Hepatocyte (in vitro differentiated cells): Measurements from ENCODE around the gene ASIC2. TPM values are rescaled to one million over a fixed set of nuclear protein-coding genes. Genes with fewer than 3 reads are reported as not detected.

Source experiments
- DNase-seq: peaks from one replicate; pipeline ENCODE4 v3.0.0-alpha.2; 2016; ENCODE audit warnings: low spot score
- H2AFZ ChIP-seq: fragments of 200-600 bp; sonication (generic); 2 replicates; pipeline ENCODE4 v1.6.0; 2016; ENCODE audit warnings: antibody characterized with exemption, mild to moderate bottlenecking
- H3K27ac ChIP-seq: fragments of 200-600 bp; sonication (generic); 2 replicates; pipeline ENCODE4 v1.5.1; 2016; ENCODE audit warnings: mild to moderate bottlenecking
- H3K27me3 ChIP-seq: fragments of 200-600 bp; sonication (generic); 2 replicates; pipeline ENCODE4 v1.6.1; 2016
- H3K36me3 ChIP-seq: fragments of 200-600 bp; sonication (generic); replicated peaks from 2 replicates; pipeline ENCODE4 v1.5.1; 2016; ENCODE audit warnings: low read depth; ENCODE audit not compliant: insufficient read depth
- H3K4me1 ChIP-seq: fragments of 200-600 bp; sonication (generic); 2 replicates; pipeline ENCODE4 v1.5.1; 2016; ENCODE audit warnings: mild to moderate bottlenecking, moderate library complexity; ENCODE audit not compliant: insufficient read depth
- H3K4me2 ChIP-seq: fragments of 200-600 bp; sonication (generic); 2 replicates; pipeline ENCODE4 v1.6.0; 2016
- H3K4me3 ChIP-seq: fragments of 200-600 bp; sonication (generic); 2 replicates; pipeline ENCODE4 v1.5.1; 2016; ENCODE audit warnings: mild to moderate bottlenecking
- H3K79me2 ChIP-seq: fragments of 200-600 bp; sonication (generic); 2 replicates; pipeline ENCODE4 v1.6.0; 2017; ENCODE audit warnings: mild to moderate bottlenecking
- H3K9me2 ChIP-seq: fragments of 200-600 bp; sonication (generic); replicated peaks from 2 replicates; pipeline ENCODE4 v1.6.0; 2017; ENCODE audit warnings: mild to moderate bottlenecking; ENCODE audit not compliant: insufficient read depth
- H3K9me3 ChIP-seq: fragments of 200-600 bp; sonication (generic); 2 replicates; pipeline ENCODE4 v1.5.1; 2016; ENCODE audit warnings: low read depth, mild to moderate bottlenecking
- H4K20me1 ChIP-seq: fragments of 200-600 bp; sonication (generic); 2 replicates; pipeline ENCODE4 v1.6.0; 2016; ENCODE audit warnings: mild to moderate bottlenecking; ENCODE audit not compliant: insufficient read depth, poor library complexity, severe bottlenecking
- CTCF ChIP-seq: fragments of 200-600 bp; sonication (generic); IDR thresholded peaks from 2 replicates; pipeline ENCODE4 v1.5.1; 2016; ENCODE audit warnings: antibody characterized with exemption, mild to moderate bottlenecking; ENCODE audit not compliant: poor library complexity
- EZH2 ChIP-seq: fragments of 200-600 bp; sonication (generic); IDR thresholded peaks from 2 replicates; pipeline ENCODE4 v1.6.1; 2016; ENCODE audit warnings: antibody characterized with exemption, mild to moderate bottlenecking, borderline replicate concordance
- EZH2phosphoT487 ChIP-seq: fragments of 200-600 bp; sonication (generic); IDR thresholded peaks from one replicate; pipeline ENCODE4 v1.6.1; 2018; ENCODE audit warnings: antibody characterized with exemption, mild to moderate bottlenecking, low read depth, moderate library complexity; ENCODE audit not compliant: unreplicated experiment, severe bottlenecking
- WGBS: methylation state at CpG from one replicate; pipeline ENCODE4 v1.1.6; 2016; ENCODE audit warnings: low lambda C conversion rate; ENCODE audit errors: missing lambda C conversion rate; 5-methylcytosine and 5-hydroxymethylcytosine counted together
- polyA plus RNA-seq: library from polyadenylated mRNA; unstranded; fragments of >200 nt; fragmentation: Nextera tagmentation; extraction: Ambion mirVana; gene quantifications from 2 replicates; pipeline ENCODE4 v1.2.1, GENCODE V29; 2016
- total RNA-seq: library from RNA; depleted of rRNA; stranded (reverse); fragments of >200 nt; gene quantifications from 2 replicates; pipeline ENCODE4 v1.2.3, GENCODE V29; 2014

The ASIC2 gene
- total and polyA plus RNA-seq, 2 experiments from 2014 or later: 2.3 to 3.3 TPM

GRCh38 chr17:33335491-33336173, 42.5 kb upstream of the ASIC2 start:
- no peak overlapping the region for H2AFZ ChIP-seq
- H3K4me1 ChIP-seq: no peaks in the 10 kb centered on the region
- peaks cover 28% of the 10 kb centered on the region for H3K27me3 ChIP-seq
- no peak overlapping the region for H3K4me2 ChIP-seq
- TF ChIP-seq EZH2phosphoT487: no peak
- no peak for TF ChIP-seq CTCF
- H3K79me2 ChIP-seq: no peaks in the 10 kb centered on the region
- H3K9me3 ChIP-seq: no peaks in the 10 kb centered on the region
- no peak overlapping the region for H3K27ac ChIP-seq
- no peaks in the 10 kb centered on the region for H3K36me3 ChIP-seq
- no peak overlapping the region for H3K4me3 ChIP-seq
- WGBS: 57% methylated on average over 5 of the region's 5 CpGs
- no peaks in the 10 kb centered on the region for H3K9me2 ChIP-seq
- H4K20me1 ChIP-seq: no peaks in the 10 kb centered on the region
- DNase-seq: no peak

- H3K79me2 ChIP-seq: no peaks in the 10 kb centered on the region
- H3K4me2 ChIP-seq: no peak overlapping the region
- no peaks in the 10 kb centered on the region for H3K36me3 ChIP-seq
- DNase-seq: no peak
- no peaks in the 10 kb centered on the region for H3K9me2 ChIP-seq
- peaks cover 28% of the 10 kb centered on the region for H3K27me3 ChIP-seq
- H3K4me1 ChIP-seq: no peaks in the 10 kb centered on the region
- H2AFZ ChIP-seq: no peak overlapping the region
- H4K20me1 ChIP-seq: no peaks in the 10 kb centered on the region
- H3K9me3 ChIP-seq: no peaks in the 10 kb centered on the region
- WGBS: 85% methylated on average over 4 of the region's 4 CpGs
- TF ChIP-seq EZH2: no peak
- no peak overlapping the region for H3K27ac ChIP-seq
- H3K4me3 ChIP-seq: no peak overlapping the region
Measured at GRCh38 chr17:33334703-33335102, 41.6 kb upstream of the ASIC2 start.

- H3K9me2 ChIP-seq: no peaks in the 10 kb centered on the region
- H3K4me3 ChIP-seq: no peak overlapping the region
- no peak overlapping the region for H3K27ac ChIP-seq
- H2AFZ ChIP-seq: no peak overlapping the region
- H3K79me2 ChIP-seq: no peaks in the 10 kb centered on the region
- no peak for DNase-seq
- H3K27me3 ChIP-seq: peaks cover 13% of the 10 kb centered on the region
- H3K4me2 ChIP-seq: no peak overlapping the region
- H3K9me3 ChIP-seq: no peaks in the 10 kb centered on the region
- H3K4me1 ChIP-seq: no peaks in the 10 kb centered on the region
- 71% methylated on average over 3 of the region's 3 CpGs for WGBS
- TF ChIP-seq EZH2phosphoT487 (no peak), EZH2 (no peak), CTCF (no peak)
- no peaks in the 10 kb centered on the region for H4K20me1 ChIP-seq
- no peaks in the 10 kb centered on the region for H3K36me3 ChIP-seq
Measured at GRCh38 chr17:33330877-33331276, 37.8 kb upstream of the ASIC2 start.

GRCh38 chr17:33328129-33328528, 35.0 kb upstream of the ASIC2 start:
- Histone ChIP-seq H3K9me2 (no peaks in the 10 kb centered on the region), H3K27me3 (peaks cover 12% of the 10 kb centered on the region), H3K4me1 (no peaks in the 10 kb centered on the region), H3K4me2 (no peak overlapping the region), H3K27ac (no peak overlapping the region), H3K36me3 (no peaks in the 10 kb centered on the region), H3K79me2 (no peaks in the 10 kb centered on the region), H3K9me3 (no peaks in the 10 kb centered on the region), H4K20me1 (no peaks in the 10 kb centered on the region), H2AFZ (no peak overlapping the region), H3K4me3 (no peak overlapping the region)
- peak; percentile 46 for DNase-seq
- TF ChIP-seq EZH2phosphoT487 (no peak), CTCF (no peak), EZH2 (no peak)
- WGBS: 30% methylated on average over 4 of the region's 4 CpGs
